Measurements from ENCODE around the gene TMEM45A.
A peak's percentile ranks its signal among the peaks of the same experiment; 100 is the strongest.
"Not testable (repeated sequence)": the region's sequence is repeated elsewhere in the genome, so short reads cannot be mapped to it uniquely, and the experiment has no call there.

Gene TMEM45A

GRCh38 chr3:100492059-100493006 lies at the start of gene TMEM45A:
TMEM45A (plus strand) TSS chr3:100492619; CDS start chr3:100555212, 62,593 bp downstream.
- peak; percentile 71 to 80 for DNase-seq

- no peak for DNase-seq
Measured at GRCh38 chr3:100443690-100444089, 48.7 kb upstream of the TMEM45A start.

GRCh38 chr3:100447067-100447466 lies 45.4 kb upstream of the TMEM45A start:
- not testable (repeated sequence) for DNase-seq

- DNase-seq, result no peak
Measured at GRCh38 chr3:100448079-100448478, 44.3 kb upstream of the TMEM45A start.

- DNase-seq, result no peak
Measured at GRCh38 chr3:100449214-100449613, 43.2 kb upstream of the TMEM45A start.

- no peak for DNase-seq
Measured at GRCh38 chr3:100454677-100455076, 37.7 kb upstream of the TMEM45A start.

- DNase-seq, result no peak
Measured at GRCh38 chr3:100455841-100456550, 36.4 kb upstream of the TMEM45A start.

- DNase-seq, result no peak
Measured at GRCh38 chr3:100456745-100457144, 35.7 kb upstream of the TMEM45A start.

GRCh38 chr3:100457811-100458210 lies 34.6 kb upstream of the TMEM45A start:
- DNase-seq, result no peak

GRCh38 chr3:100458814-100459213 lies 33.6 kb upstream of the TMEM45A start:
- DNase-seq, result no peak

GRCh38 chr3:100463002-100463401 lies 29.4 kb upstream of the TMEM45A start:
- no peak for DNase-seq

GRCh38 chr3:100463646-100464155 lies 28.7 kb upstream of the TMEM45A start:
- DNase-seq, result no peak

- no peak for DNase-seq
Measured at GRCh38 chr3:100465892-100466777, 26.3 kb upstream of the TMEM45A start.

- DNase-seq, result no peak
Measured at GRCh38 chr3:100467133-100467532, 25.3 kb upstream of the TMEM45A start.

GRCh38 chr3:100468676-100469075 lies 23.7 kb upstream of the TMEM45A start:
- no peak for DNase-seq

GRCh38 chr3:100470951-100471350 lies 21.5 kb upstream of the TMEM45A start:
- DNase-seq, result no peak

GRCh38 chr3:100471444-100471843 lies 21.0 kb upstream of the TMEM45A start:
- no peak for DNase-seq

GRCh38 chr3:100477851-100478360 lies 14.5 kb upstream of the TMEM45A start:
- DNase-seq, result not testable (repeated sequence)

- not testable (repeated sequence) for DNase-seq
Measured at GRCh38 chr3:100478521-100478920, 13.9 kb upstream of the TMEM45A start.

GRCh38 chr3:100480081-100480480 lies 12.3 kb upstream of the TMEM45A start:
- no peak for DNase-seq

GRCh38 chr3:100482176-100482575 lies 10.2 kb upstream of the TMEM45A start:
- no peak for DNase-seq

GRCh38 chr3:100483529-100483928 lies 8.9 kb upstream of the TMEM45A start:
- no peak for DNase-seq

Measured in stimulated activated CD4-positive, alpha-beta T cell treated with anti-CD3 and anti-CD28 coated beads, Interleukin-4, amount 100 ng/mL, for 4 hours (primary cell).